Motor neuron (in vitro differentiated cells): Measurements from ENCODE around the gene TIGD3. TPM values are rescaled to one million over a fixed set of nuclear protein-coding genes. Genes with fewer than 3 reads are reported as not detected.

Experiments used
- ATAC-seq, 8 experiments: fragments of 200-7000 bp; cut with Tn5 transposase; replicated peaks in 6 of 8; 2 replicates each; pipeline ENCODE4 v1.8.0; 2021; ENCODE audit warnings: mild to moderate bottlenecking in 8 of 8, moderate library complexity in 8 of 8
- H3K27ac ChIP-seq, 2 donors: fragments of 250-450 bp; sonication (Bioruptor Pico); 2 replicates each; pipeline ENCODE4 v1.9.0; 2021; ENCODE audit warnings: antibody characterized with exemption in 2 of 2, mild to moderate bottlenecking in 2 of 2, moderate library complexity in 1 of 2
- H3K4me1 ChIP-seq, 2 donors: fragments of 250-450 bp; sonication (Bioruptor Pico); replicated peaks in 1 of 2; 2 replicates each; pipeline ENCODE4 v1.6.1; 2021; ENCODE audit warnings: antibody characterized with exemption in 2 of 2, mild to moderate bottlenecking in 2 of 2, moderate library complexity in 1 of 2
- H3K4me3 ChIP-seq, 5 donors: fragments of 250-450 bp; sonication (Bioruptor Pico); 2 replicates each; pipeline ENCODE4 v1.9.0; 2021; ENCODE audit warnings: antibody characterized with exemption in 5 of 5, mild to moderate bottlenecking in 5 of 5, moderate library complexity in 4 of 5
- WGBS, 10 experiments: fragments of 450-650 bp; shearing (Covaris generic); methylation state at CpG; one replicate each; pipeline ENCODE4 v1.0.0; 2022; 5-methylcytosine and 5-hydroxymethylcytosine counted together
- in situ Hi-C, 9 experiments: fragments of 400-800 bp; cut with MboI; loops; one replicate each; pipeline ENCODE4 v1.15.0; 2021; ENCODE audit warnings: low sequenced_read_pairs in 9 of 9, low pct_unique_long_range_greater_than_20kb in 2 of 9; ENCODE audit not compliant: unreplicated experiment in 9 of 9
- total RNA-seq, 8 experiments: library from RNA; unstranded; fragments of 300-600 nt; gene quantifications; 2 replicates each; pipeline versions ENCODE4 v1.2.3 to v1.2.4, GENCODE V29; 2022

Gene TIGD3
- total RNA-seq, 8 experiments from 2014 or later: 0.28 to 5.8 (median 4.2) TPM; not detected in 1

GRCh38 chr11:65356394-65356972 lies 1.9 kb downstream of the TIGD3 start:
- in situ Hi-C loops: loop anchor here in 1 of 9 experiments (25.0 kb wide), 1 partner anchor 156 kb away; no protein-coding TSS in a partner anchor
- no peak overlapping the region for H3K4me3 ChIP-seq
- H3K27ac ChIP-seq: peak overlapping the region; percentile 78 to 84
- H3K4me1 ChIP-seq: peaks cover 17% of the 10 kb centered on the region in 2 donors
- ATAC-seq: no peak
- 0 to 92% (median 90%) methylated on average over 1 to 9 of the region's 30 CpGs; no CpG with 5 or more reads in 5 of the 10 experiments for WGBS, 10 experiments

- Histone ChIP-seq H3K4me3 (no peak overlapping the region), H3K27ac (no peak overlapping the region), H3K4me1 (peaks cover 17% of the 10 kb centered on the region in 2 donors)
- WGBS, 10 experiments: 60 to 100% (median 82%) methylated on average over 1 to 7 of the region's 8 CpGs; no CpG with 5 or more reads in 1 of the 10 experiments
- in situ Hi-C loops: loop anchor here in 1 of 9 experiments (25.0 kb wide), 1 partner anchor 154 kb away; no protein-coding TSS in a partner anchor
- ATAC-seq: no peak
Observed at GRCh38 chr11:65357856-65358356, 3.4 kb downstream of the TIGD3 start.

- Histone ChIP-seq H3K4me3 (no peak overlapping the region), H3K4me1 (peaks cover 0 to 2% of the 10 kb centered on the region in 2 donors), H3K27ac (no peak overlapping the region)
- in situ Hi-C loops: loop anchor here in 1 of 9 experiments (25.0 kb wide), 1 partner anchor 150 kb away; no protein-coding TSS in a partner anchor
- ATAC-seq: no peak
- 75 to 100% (median 90%) methylated on average over 1 to 7 of the region's 10 CpGs; no CpG with 5 or more reads in 1 of the 10 experiments for WGBS, 10 experiments
Observed at GRCh38 chr11:65362320-65362931, 7.9 kb downstream of the TIGD3 start.

- in situ Hi-C loops: loop anchor here in 1 of 9 experiments (25.0 kb wide), 1 partner anchor 149 kb away; no protein-coding TSS in a partner anchor
- Histone ChIP-seq H3K4me3 (no peak overlapping the region), H3K4me1 (peaks cover 0 to 2% of the 10 kb centered on the region in 2 donors), H3K27ac (no peak overlapping the region)
- ATAC-seq: no peak
- WGBS, 10 experiments: 94 to 100% (median 95%) methylated on average over 1 to 6 of the region's 6 CpGs; no CpG with 5 or more reads in 7 of the 10 experiments
Observed at GRCh38 chr11:65362966-65363365, 8.4 kb downstream of the TIGD3 start.

GRCh38 chr11:65363770-65364169 lies 9.2 kb downstream of the TIGD3 start:
- ATAC-seq: peak in 1 of 8 experiments; percentile 24
- in situ Hi-C loops: loop anchor here in 1 of 9 experiments (25.0 kb wide), 1 partner anchor 149 kb away; no protein-coding TSS in a partner anchor
- peaks cover 0 to 2% of the 10 kb centered on the region in 2 donors for H3K4me1 ChIP-seq
- 17 to 100% (median 64%) methylated on average over 1 to 3 of the region's 3 CpGs; no CpG with 5 or more reads in 1 of the 10 experiments for WGBS, 10 experiments
- no peak overlapping the region for H3K4me3 ChIP-seq
- no peak overlapping the region for H3K27ac ChIP-seq

GRCh38 chr11:65366340-65366773 lies 11.8 kb downstream of the TIGD3 start:
- ATAC-seq: peak; percentile 51 to 88 (median 85)
- Histone ChIP-seq H3K27ac (no peak overlapping the region), H3K4me1 (peaks cover 0 to 2% of the 10 kb centered on the region in 2 donors), H3K4me3 (no peak overlapping the region)
- in situ Hi-C loops: loop anchor here in 1 of 9 experiments (25.0 kb wide), 1 partner anchor 146 kb away; no protein-coding TSS in a partner anchor
- WGBS, 10 experiments: 0 to 23% (median 12%) methylated on average over 1 to 4 of the region's 4 CpGs; no CpG with 5 or more reads in 3 of the 10 experiments

GRCh38 chr11:65370659-65371049 lies 16.1 kb downstream of the TIGD3 start:
- in situ Hi-C loops: loop anchor here in 1 of 9 experiments (25.0 kb wide), 1 partner anchor 142 kb away; no protein-coding TSS in a partner anchor
- peaks cover 0 to 2% of the 10 kb centered on the region in 2 donors for H3K4me1 ChIP-seq
- WGBS, 10 experiments: 52 to 92% (median 60%) methylated on average over 1 to 4 of the region's 6 CpGs; no CpG with 5 or more reads in 5 of the 10 experiments
- no peak for ATAC-seq
- H3K27ac ChIP-seq: no peak overlapping the region
- no peak overlapping the region for H3K4me3 ChIP-seq

GRCh38 chr11:65373839-65374580 lies 19.5 kb downstream of the TIGD3 start:
- ATAC-seq: no peak
- Histone ChIP-seq H3K4me3 (no peak overlapping the region), H3K27ac (no peak overlapping the region), H3K4me1 (peaks cover 5 to 6% of the 10 kb centered on the region in 2 donors)
- in situ Hi-C loops: loop anchor here in 1 of 9 experiments (25.0 kb wide), 1 partner anchor 138 kb away; no protein-coding TSS in a partner anchor
- 50 to 84% (median 64%) methylated on average over 1 to 14 of the region's 14 CpGs; no CpG with 5 or more reads in 2 of the 10 experiments for WGBS, 10 experiments

- 81 to 93% (median 90%) methylated on average over 2 to 8 of the region's 8 CpGs; no CpG with 5 or more reads in 3 of the 10 experiments for WGBS, 10 experiments
- Histone ChIP-seq H3K27ac (no peak overlapping the region), H3K4me3 (no peak overlapping the region), H3K4me1 (peaks cover 5 to 6% of the 10 kb centered on the region in 2 donors)
- ATAC-seq: no peak
- in situ Hi-C loops: no loop called here
Observed at GRCh38 chr11:65375012-65375411, 20.5 kb downstream of the TIGD3 start.

GRCh38 chr11:65376138-65376713 lies 21.7 kb downstream of the TIGD3 start:
- Histone ChIP-seq H3K4me1 (peaks cover 6 to 7% of the 10 kb centered on the region in 2 donors), H3K4me3 (no peak overlapping the region), H3K27ac (no peak overlapping the region)
- 65 to 100% methylated on average over 1 to 4 of the region's 16 CpGs; no CpG with 5 or more reads in 8 of the 10 experiments for WGBS, 10 experiments
- in situ Hi-C loops: no loop called here
- no peak for ATAC-seq

- Histone ChIP-seq H3K27ac (no peak overlapping the region), H3K4me1 (peaks cover 12 to 15% of the 10 kb centered on the region in 2 donors), H3K4me3 (no peak overlapping the region)
- WGBS, 10 experiments: 79 to 100% (median 95%) methylated on average over 1 to 5 of the region's 8 CpGs; no CpG with 5 or more reads in 6 of the 10 experiments
- in situ Hi-C loops: no loop called here
- ATAC-seq: peak in 2 of 8 experiments; percentile 14 to 21
Observed at GRCh38 chr11:65377036-65377435, 22.5 kb downstream of the TIGD3 start.

- H3K27ac ChIP-seq: no peak overlapping the region
- in situ Hi-C loops: no loop called here
- peaks cover 19 to 22% of the 10 kb centered on the region in 2 donors for H3K4me1 ChIP-seq
- no peak for ATAC-seq
- H3K4me3 ChIP-seq: no peak overlapping the region
- whole genome bisulfite sequencing, 10 experiments: 40 to 88% methylated on average over 1 of the region's 8 CpGs; no CpG with 5 or more reads in 8 of the 10 experiments
Observed at GRCh38 chr11:65377777-65378176, 23.2 kb downstream of the TIGD3 start.
